Measurements from ENCODE around the gene UNC5A. TPM values are rescaled to one million over a fixed set of nuclear protein-coding genes. Genes with fewer than 3 reads are reported as not detected.

Gene UNC5A
- polyA plus RNA-seq, 1 of the 3 experiments (the other 2 are of a cell fraction): 0.46 TPM

DNA sequence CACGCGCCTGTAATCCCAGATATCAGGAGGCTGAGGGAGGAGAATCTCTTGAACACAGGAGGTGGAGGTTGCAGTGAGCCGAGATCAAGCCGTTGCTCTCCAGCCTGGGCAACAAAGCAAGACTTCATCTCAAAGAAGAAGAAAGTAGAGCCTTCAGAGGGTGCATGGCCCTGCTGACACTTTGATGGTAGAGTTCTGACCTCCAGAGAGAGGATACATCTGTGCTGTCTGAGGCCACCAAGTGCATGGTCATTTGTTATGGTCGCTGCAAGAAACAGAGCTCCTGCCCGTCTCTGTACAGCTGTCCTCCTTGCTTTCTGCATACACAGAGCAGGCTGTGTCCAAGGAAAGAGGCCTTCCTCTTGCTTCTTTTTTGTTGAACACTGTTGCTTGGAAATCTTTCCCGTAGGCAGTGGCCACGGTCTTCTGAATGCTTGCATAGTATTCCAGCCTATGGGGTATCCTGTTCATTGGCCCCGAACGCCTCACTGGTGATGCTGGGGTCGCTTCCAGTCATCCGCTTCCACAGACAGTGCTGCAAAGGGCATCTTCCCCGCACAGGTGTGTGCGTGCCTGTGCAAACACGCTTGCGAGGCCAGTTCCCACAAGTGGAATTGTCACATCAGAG, 36.8 kb upstream of the UNC5A start:
- Histone ChIP-seq H3K79me2 (ENCODE audit: insufficient read depth) (no peaks in the 10 kb centered on the region), H3K27ac (ENCODE audit: low read depth in 2 of 2, low read length in 1 of 2) (no peak overlapping the region), H3K36me3 (replicated peaks in 1 of 2; ENCODE audit: control insufficient read depth in 1 of 2, insufficient read depth in 2 of 2, low read length in 1 of 2) (no peaks in the 10 kb centered on the region), H3K4me1 (ENCODE audit: control insufficient read depth in 1 of 2, insufficient read depth in 2 of 2, low read depth in 1 of 2, low read length in 1 of 2) (no peaks in the 10 kb centered on the region), H3K9ac (no peak overlapping the region), H3K4me3 (ENCODE audit: low read depth in 2 of 2, low read length in 1 of 2) (no peak overlapping the region), H3K9me2 (no peaks in the 10 kb centered on the region), H3K9me3 (no peaks in the 10 kb centered on the region), H3F3A (replicated peaks; ENCODE audit: insufficient read depth) (no peaks in the 10 kb centered on the region), H3K27me3 (ENCODE audit: insufficient read depth) (no peaks in the 10 kb centered on the region), H2AFZ (ENCODE audit: low read depth) (no peak overlapping the region), H4K20me1 (ENCODE audit: insufficient read depth) (no peaks in the 10 kb centered on the region), H3K4me2 (no peak overlapping the region)
- DNase-seq: no peak
- TF ChIP-seq MXI1 (IDR thresholded peaks at IDR 0.05; ENCODE audit: low read depth, low read length): no peak
- no peak for TF ChIP-seq EP300 (IDR thresholded peaks at IDR 0.05; ENCODE audit: borderline replicate concordance in 1 of 2, low read depth in 1 of 2, low read length in 1 of 2)
- TF ChIP-seq POLR2AphosphoS5 (IDR thresholded peaks at IDR 0.05; ENCODE audit: low read depth, low read length): no peak
- TF ChIP-seq SIN3A (IDR thresholded peaks at IDR 0.05; ENCODE audit: borderline replicate concordance, low read depth, low read length): no peak
- no peak for TF ChIP-seq RCOR1 (IDR thresholded peaks at IDR 0.05; ENCODE audit: low read length)
- TF ChIP-seq FOSL2 (IDR thresholded peaks at IDR 0.05; ENCODE audit: borderline replicate concordance, low read depth): no peak
- TF ChIP-seq TEAD4 (IDR thresholded peaks at IDR 0.05; ENCODE audit: borderline replicate concordance, insufficient read depth): no peak
- no peak for TF ChIP-seq RAD21 (IDR thresholded peaks at IDR 0.05; ENCODE audit: low read length)
- TF ChIP-seq, protein P1, sequence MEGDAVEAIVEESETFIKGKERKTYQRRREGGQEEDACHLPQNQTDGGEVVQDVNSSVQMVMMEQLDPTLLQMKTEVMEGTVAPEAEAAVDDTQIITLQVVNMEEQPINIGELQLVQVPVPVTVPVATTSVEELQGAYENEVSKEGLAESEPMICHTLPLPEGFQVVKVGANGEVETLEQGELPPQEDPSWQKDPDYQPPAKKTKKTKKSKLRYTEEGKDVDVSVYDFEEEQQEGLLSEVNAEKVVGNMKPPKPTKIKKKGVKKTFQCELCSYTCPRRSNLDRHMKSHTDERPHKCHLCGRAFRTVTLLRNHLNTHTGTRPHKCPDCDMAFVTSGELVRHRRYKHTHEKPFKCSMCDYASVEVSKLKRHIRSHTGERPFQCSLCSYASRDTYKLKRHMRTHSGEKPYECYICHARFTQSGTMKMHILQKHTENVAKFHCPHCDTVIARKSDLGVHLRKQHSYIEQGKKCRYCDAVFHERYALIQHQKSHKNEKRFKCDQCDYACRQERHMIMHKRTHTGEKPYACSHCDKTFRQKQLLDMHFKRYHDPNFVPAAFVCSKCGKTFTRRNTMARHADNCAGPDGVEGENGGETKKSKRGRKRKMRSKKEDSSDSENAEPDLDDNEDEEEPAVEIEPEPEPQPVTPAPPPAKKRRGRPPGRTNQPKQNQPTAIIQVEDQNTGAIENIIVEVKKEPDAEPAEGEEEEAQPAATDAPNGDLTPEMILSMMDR (IDR thresholded peaks at IDR 0.05): no peak
- TF ChIP-seq, protein P2, sequence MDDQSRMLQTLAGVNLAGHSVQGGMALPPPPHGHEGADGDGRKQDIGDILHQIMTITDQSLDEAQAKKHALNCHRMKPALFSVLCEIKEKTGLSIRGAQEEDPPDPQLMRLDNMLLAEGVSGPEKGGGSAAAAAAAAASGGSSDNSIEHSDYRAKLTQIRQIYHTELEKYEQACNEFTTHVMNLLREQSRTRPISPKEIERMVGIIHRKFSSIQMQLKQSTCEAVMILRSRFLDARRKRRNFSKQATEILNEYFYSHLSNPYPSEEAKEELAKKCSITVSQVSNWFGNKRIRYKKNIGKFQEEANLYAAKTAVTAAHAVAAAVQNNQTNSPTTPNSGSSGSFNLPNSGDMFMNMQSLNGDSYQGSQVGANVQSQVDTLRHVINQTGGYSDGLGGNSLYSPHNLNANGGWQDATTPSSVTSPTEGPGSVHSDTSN (IDR thresholded peaks at IDR 0.05): no peak
- 73% methylated on average over 16 of the region's 16 CpGs for WGBS (ENCODE audit: low lambda C conversion rate)
- ChIA-PET POLR2A (no interaction called here), CTCF (no interaction called here)

DNA sequence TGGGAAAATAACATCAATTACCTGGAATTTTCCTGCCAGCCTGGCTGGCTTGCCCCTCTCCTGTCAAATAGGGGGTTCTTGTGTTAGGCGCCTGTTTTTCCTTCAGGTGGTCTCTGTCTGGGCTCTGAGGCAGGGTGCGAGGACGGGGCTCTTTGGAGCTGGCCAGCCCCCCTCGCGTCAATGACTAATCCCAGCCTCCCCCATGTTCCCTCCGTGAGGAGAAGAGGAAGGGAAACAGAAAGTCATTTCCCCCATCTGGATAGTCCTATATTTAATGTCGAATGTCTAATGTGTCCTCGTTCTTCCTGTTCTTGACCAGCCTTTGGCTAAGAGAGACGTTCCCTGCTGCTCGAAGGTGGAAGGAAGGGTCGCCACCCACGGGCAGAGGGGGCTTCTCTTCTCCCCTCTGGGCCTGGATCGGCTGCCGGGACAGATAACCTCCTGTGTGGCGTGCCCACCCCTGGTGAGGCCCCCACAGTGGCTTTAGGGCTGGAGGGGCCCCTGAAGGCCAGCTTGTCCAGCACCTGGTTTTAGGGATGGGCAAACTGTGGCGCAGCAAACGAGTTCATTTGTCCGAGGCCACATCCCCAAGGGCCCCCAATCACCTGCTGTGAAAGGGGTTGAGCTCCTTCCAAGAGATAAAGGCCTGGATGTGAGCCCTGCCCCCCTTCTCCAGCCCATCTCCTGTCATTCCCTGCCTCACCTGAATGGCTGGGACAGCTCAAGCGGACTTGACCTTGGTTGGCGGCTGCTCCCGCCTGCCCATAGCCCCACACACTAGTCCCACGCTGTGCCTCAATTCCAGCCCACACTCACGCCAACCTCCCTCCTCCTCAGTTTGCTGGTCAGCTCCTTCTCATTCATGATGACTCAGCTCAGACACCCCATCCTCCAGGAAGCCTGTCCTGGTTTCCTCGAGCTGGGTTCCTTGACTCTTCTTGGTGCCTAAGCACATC, 35.9 kb upstream of the UNC5A start:
- no peak for DNase-seq
- ChIA-PET POLR2A (no interaction called here), CTCF (no interaction called here)

More for the DNA sequence above, 35.9 kb upstream of the UNC5A start:
- no peak overlapping the region for H3K4me2 ChIP-seq
- no peak overlapping the region for H2AFZ ChIP-seq (ENCODE audit: low read depth)
- H3K9ac ChIP-seq: no peak overlapping the region
- no peak for TF ChIP-seq FOXM1 (IDR thresholded peaks at IDR 0.05; ENCODE audit: low read depth)
- no peak for TF ChIP-seq SIN3A (IDR thresholded peaks at IDR 0.05; ENCODE audit: borderline replicate concordance, low read depth, low read length)
- no peak for TF ChIP-seq TAF1 (IDR thresholded peaks at IDR 0.05; ENCODE audit: borderline replicate concordance, low read depth, low read length)
- TF ChIP-seq POLR2AphosphoS5 (IDR thresholded peaks at IDR 0.05; ENCODE audit: low read depth, low read length): no peak
- TF ChIP-seq FOSL2 (IDR thresholded peaks at IDR 0.05; ENCODE audit: borderline replicate concordance, low read depth): no peak
- no peak for TF ChIP-seq GATA2 (CRISPR knock-in tag; IDR thresholded peaks at IDR 0.05)
- no peak for TF ChIP-seq GABPA (IDR thresholded peaks at IDR 0.05; ENCODE audit: low read depth)
- no peak for TF ChIP-seq JUND (IDR thresholded peaks at IDR 0.05)
- TF ChIP-seq, protein P3, sequence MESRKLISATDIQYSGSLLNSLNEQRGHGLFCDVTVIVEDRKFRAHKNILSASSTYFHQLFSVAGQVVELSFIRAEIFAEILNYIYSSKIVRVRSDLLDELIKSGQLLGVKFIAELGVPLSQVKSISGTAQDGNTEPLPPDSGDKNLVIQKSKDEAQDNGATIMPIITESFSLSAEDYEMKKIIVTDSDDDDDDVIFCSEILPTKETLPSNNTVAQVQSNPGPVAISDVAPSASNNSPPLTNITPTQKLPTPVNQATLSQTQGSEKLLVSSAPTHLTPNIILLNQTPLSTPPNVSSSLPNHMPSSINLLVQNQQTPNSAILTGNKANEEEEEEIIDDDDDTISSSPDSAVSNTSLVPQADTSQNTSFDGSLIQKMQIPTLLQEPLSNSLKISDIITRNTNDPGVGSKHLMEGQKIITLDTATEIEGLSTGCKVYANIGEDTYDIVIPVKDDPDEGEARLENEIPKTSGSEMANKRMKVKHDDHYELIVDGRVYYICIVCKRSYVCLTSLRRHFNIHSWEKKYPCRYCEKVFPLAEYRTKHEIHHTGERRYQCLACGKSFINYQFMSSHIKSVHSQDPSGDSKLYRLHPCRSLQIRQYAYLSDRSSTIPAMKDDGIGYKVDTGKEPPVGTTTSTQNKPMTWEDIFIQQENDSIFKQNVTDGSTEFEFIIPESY (IDR thresholded peaks at IDR 0.05; ENCODE audit: borderline replicate concordance, low read depth): no peak
- no peak for TF ChIP-seq RCOR1 (IDR thresholded peaks at IDR 0.05; ENCODE audit: low read length)
- TF ChIP-seq, protein P4, sequence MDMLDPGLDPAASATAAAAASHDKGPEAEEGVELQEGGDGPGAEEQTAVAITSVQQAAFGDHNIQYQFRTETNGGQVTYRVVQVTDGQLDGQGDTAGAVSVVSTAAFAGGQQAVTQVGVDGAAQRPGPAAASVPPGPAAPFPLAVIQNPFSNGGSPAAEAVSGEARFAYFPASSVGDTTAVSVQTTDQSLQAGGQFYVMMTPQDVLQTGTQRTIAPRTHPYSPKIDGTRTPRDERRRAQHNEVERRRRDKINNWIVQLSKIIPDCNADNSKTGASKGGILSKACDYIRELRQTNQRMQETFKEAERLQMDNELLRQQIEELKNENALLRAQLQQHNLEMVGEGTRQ (IDR thresholded peaks at IDR 0.05; ENCODE audit: borderline replicate concordance, low read depth, low read length): no peak
- no peaks in the 10 kb centered on the region for H3K9me2 ChIP-seq
- H3K36me3 ChIP-seq (replicated peaks in 1 of 2; ENCODE audit: control insufficient read depth in 1 of 2, insufficient read depth in 2 of 2, low read length in 1 of 2): no peaks in the 10 kb centered on the region
- no peaks in the 10 kb centered on the region for H3F3A ChIP-seq (replicated peaks; ENCODE audit: insufficient read depth)
- no peaks in the 10 kb centered on the region for H3K9me3 ChIP-seq
- H3K4me3 ChIP-seq (ENCODE audit: low read depth in 2 of 2, low read length in 1 of 2): no peak overlapping the region
- 74% methylated on average over 16 of the region's 24 CpGs for WGBS (ENCODE audit: low lambda C conversion rate)
- H3K27ac ChIP-seq (ENCODE audit: low read depth in 2 of 2, low read length in 1 of 2): no peak overlapping the region
- H3K27me3 ChIP-seq (ENCODE audit: insufficient read depth): no peaks in the 10 kb centered on the region
- no peaks in the 10 kb centered on the region for H3K79me2 ChIP-seq (ENCODE audit: insufficient read depth)
- H4K20me1 ChIP-seq (ENCODE audit: insufficient read depth): no peaks in the 10 kb centered on the region
- no peaks in the 10 kb centered on the region for H3K4me1 ChIP-seq (ENCODE audit: control insufficient read depth in 1 of 2, insufficient read depth in 2 of 2, low read depth in 1 of 2, low read length in 1 of 2)
